IMR-90 (cell line): ENCODE results near the gene SERBP1.

Experiments
- BHLHE40 ChIP-seq: fragments of 150-350 bp; IDR thresholded peaks from 2 replicates; pipeline ENCODE4 v1.6.1; 2016; ENCODE audit warnings: mild to moderate bottlenecking, low read depth, low read length
- CEBPB ChIP-seq: IDR thresholded peaks from 2 replicates; pipeline ENCODE4 v1.6.1; 2012; ENCODE audit warnings: low read depth, low read length, improper control_type of control experiment
- CHD1 ChIP-seq: IDR thresholded peaks from 2 replicates; pipeline ENCODE4 v1.6.1; 2012; ENCODE audit warnings: low read depth, low read length, improper control_type of control experiment
- FOS ChIP-seq: fragments of 150-350 bp; IDR thresholded peaks from 2 replicates; pipeline ENCODE4 v1.6.1; 2016; ENCODE audit warnings: low read depth, low read length
- MAFK ChIP-seq: IDR thresholded peaks from 2 replicates; pipeline ENCODE4 v1.6.1; 2012; ENCODE audit warnings: low read depth, low read length, improper control_type of control experiment
- MAZ ChIP-seq: IDR thresholded peaks from 2 replicates; pipeline ENCODE4 v1.6.1; 2012; ENCODE audit warnings: low read depth, mild to moderate bottlenecking, low read length, improper control_type of control experiment, moderate library complexity, borderline replicate concordance
- POLR2A ChIP-seq: IDR thresholded peaks from 2 replicates; pipeline ENCODE4 v1.6.1; 2012; ENCODE audit warnings: mild to moderate bottlenecking, low read depth, low read length
- SMC3 ChIP-seq: fragments of 150-350 bp; IDR thresholded peaks from 2 replicates; pipeline ENCODE4 v1.6.1; 2016; ENCODE audit warnings: low read depth, mild to moderate bottlenecking, antibody characterized with exemption, low read length, moderate library complexity
- TF ChIP-seq, protein P1 (sequence below): conservative IDR thresholded peaks from 2 replicates; pipeline ENCODE4 v1.5.1; 2012; ENCODE audit warnings: mild to moderate bottlenecking, low read depth, low read length, improper control_type of control experiment
- TF ChIP-seq, protein P2 (sequence below): fragments of 150-350 bp; IDR thresholded peaks from 2 replicates; pipeline ENCODE4 v1.6.1; 2017; ENCODE audit warnings: mild to moderate bottlenecking, antibody characterized with exemption, low read length, low read depth
- TF ChIP-seq, protein P3 (sequence below): fragments of 150-350 bp; IDR thresholded peaks from 2 replicates; pipeline ENCODE4 v1.6.1; 2016; ENCODE audit warnings: low read depth, mild to moderate bottlenecking, low read length, moderate library complexity, borderline replicate concordance

DNA sequence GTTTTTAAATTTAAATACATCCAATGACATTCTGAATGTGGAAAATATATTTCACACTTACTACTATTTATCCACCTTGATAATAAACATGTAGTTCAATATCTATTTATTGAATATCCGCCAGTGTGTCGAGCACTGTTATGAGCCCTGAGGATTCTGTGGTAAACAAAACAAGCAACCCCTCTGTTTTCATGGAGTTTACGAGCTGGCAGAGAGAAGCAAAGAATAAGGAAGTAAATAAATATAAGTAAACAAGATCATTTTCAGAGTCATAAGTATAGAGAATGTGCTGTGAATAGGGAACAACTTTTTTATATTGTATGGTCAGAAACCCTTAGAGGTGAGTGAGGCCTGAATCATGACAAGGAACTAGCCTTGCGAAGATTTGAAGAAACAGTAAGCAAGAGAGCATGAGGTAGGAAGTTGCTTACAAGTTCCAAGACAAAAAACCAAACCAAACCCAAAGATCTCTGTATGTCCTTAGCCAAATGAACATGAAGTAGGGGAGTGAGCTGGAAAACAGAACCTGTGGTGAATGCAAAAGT lies 6.4 kb upstream of the SERBP1 start:
- TF ChIP-seq, protein P1, sequence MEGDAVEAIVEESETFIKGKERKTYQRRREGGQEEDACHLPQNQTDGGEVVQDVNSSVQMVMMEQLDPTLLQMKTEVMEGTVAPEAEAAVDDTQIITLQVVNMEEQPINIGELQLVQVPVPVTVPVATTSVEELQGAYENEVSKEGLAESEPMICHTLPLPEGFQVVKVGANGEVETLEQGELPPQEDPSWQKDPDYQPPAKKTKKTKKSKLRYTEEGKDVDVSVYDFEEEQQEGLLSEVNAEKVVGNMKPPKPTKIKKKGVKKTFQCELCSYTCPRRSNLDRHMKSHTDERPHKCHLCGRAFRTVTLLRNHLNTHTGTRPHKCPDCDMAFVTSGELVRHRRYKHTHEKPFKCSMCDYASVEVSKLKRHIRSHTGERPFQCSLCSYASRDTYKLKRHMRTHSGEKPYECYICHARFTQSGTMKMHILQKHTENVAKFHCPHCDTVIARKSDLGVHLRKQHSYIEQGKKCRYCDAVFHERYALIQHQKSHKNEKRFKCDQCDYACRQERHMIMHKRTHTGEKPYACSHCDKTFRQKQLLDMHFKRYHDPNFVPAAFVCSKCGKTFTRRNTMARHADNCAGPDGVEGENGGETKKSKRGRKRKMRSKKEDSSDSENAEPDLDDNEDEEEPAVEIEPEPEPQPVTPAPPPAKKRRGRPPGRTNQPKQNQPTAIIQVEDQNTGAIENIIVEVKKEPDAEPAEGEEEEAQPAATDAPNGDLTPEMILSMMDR, result no peak
- TF ChIP-seq POLR2A (no peak), CEBPB (no peak), CHD1 (no peak), SMC3 (no peak), BHLHE40 (no peak), MAFK (no peak), MAZ (no peak), FOS (no peak)
- TF ChIP-seq, protein P2, sequence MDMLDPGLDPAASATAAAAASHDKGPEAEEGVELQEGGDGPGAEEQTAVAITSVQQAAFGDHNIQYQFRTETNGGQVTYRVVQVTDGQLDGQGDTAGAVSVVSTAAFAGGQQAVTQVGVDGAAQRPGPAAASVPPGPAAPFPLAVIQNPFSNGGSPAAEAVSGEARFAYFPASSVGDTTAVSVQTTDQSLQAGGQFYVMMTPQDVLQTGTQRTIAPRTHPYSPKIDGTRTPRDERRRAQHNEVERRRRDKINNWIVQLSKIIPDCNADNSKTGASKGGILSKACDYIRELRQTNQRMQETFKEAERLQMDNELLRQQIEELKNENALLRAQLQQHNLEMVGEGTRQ, result no peak
- TF ChIP-seq, protein P3, sequence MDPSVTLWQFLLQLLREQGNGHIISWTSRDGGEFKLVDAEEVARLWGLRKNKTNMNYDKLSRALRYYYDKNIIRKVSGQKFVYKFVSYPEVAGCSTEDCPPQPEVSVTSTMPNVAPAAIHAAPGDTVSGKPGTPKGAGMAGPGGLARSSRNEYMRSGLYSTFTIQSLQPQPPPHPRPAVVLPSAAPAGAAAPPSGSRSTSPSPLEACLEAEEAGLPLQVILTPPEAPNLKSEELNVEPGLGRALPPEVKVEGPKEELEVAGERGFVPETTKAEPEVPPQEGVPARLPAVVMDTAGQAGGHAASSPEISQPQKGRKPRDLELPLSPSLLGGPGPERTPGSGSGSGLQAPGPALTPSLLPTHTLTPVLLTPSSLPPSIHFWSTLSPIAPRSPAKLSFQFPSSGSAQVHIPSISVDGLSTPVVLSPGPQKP, result no peak
